Stimulated activated CD8-positive, alpha-beta memory T cell treated with anti-CD3 and anti-CD28 coated beads, Interleukin-12 subunit alpha, Interleukin-12 subunit beta, amount 100 ng/mL, for 24 hours (primary cell): Measurements from ENCODE around the gene DNAAF1.

ENCODE experiments used
- DNase-seq: peaks from one replicate; pipeline ENCODE4 v3.0.0-alpha.2; 2020; ENCODE audit errors: extremely low read depth

DNAAF1 gene

DNA sequence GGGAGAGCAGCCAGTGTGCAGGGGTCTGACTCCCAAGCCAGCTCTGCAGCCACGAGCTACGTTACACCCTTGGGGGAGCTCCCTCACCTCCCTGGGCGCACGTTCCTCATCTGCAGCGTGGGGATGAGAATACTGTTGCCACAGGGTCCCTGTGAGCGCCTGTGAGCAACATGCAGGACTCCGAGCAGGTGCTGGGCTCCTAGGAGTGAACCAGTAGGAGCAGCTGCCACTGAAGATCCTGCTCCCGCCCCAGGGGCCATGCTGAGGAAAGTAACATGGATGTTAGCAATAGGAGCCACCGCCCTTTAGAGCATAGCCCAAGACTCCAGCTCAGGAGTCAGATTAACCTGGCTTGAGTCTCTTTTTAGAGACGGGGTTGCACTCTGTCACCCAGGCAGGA is 15.9 kb downstream of the DNAAF1 start:
- no peak for DNase-seq

- DNase-seq, result no peak
Measured at GRCh38 chr16:84161801-84162200, 16.7 kb downstream of the DNAAF1 start.

DNA sequence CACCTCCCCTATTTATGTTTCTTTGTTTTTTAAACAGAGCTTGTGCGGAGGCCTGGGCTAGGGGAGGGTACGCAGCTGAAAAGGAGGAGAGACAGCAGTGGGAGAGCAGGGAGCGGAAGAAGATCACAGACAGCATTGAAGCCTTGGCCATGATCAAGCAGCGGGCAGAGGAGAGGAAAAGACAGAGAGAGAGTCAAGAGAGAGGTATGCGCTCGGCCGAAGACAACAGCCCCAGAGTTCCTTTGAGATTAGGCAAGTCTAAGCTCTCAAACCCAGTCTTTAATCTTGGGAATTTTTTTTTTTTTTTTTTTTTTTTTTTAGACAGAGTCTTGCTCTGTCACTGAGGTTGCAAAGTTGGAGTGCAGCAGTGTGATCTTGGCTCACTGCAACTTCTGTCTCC is 20.6 kb downstream of the DNAAF1 start:
- no peak for DNase-seq

DNA sequence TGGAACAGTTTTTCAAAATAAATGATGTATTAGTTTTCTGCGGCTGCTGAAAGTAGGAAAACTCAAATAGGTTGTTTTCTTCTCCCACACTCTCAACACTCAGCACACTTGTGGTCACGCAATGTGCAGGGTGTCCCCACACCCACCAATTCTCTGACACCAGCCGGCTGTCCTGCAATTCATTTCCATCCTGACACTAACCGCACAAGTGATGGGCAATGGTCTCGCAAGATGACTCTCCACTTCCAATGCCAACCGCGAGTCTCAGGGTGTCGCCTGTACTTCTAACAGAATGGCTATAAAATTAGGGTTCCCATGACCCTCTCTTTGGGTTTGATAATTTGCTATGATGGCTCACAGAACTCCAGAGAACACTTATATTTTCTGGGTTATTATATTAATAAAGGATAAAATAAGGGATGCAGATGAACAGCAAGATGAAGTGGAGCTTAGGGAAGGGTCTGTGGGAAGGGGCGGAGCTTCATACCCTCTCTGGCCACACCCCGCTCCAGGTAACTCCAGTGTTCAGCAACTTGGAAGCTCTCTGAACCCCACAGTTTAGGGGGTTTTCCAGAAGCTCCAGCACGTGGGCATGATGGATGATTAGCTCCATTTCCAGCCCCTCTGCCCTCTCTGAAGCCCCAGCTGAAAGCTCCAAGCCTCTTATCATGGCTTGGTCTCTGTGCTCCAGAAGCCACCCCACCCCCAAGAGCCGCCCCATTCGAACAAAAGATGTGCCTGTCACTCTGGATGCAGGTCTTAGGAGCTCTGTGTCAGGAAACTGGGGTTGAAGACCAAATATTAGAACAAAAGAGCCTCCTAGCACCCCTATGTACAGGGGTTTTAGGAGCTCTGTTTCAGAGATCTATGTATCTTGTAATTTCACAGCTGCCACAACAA is 21.9 kb downstream of the DNAAF1 start:
- no peak for DNase-seq

DNA sequence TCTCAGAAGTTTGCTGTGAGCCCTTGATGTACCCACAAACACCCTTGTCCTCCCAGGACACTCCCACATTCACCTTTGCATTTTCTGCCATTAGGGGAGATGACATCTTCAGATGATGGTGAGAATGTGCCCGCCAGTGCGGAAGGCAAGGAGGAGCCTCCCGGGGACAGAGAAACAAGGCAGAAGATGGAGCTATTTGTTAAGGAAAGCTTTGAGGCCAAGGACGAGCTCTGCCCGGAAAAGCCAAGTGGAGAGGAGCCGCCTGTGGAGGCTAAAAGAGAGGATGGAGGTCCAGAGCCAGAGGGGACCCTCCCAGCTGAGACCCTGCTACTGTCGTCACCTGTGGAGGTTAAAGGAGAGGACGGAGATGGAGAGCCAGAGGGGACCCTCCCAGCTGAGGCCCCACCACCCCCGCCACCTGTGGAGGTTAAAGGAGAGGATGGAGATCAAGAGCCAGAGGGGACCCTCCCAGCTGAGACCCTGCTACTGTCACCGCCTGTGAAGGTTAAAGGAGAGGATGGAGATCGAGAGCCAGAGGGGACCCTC is 24.7 kb downstream of the DNAAF1 start:
- no peak for DNase-seq

- DNase-seq, result no peak
Measured at GRCh38 chr16:84174396-84174795, 29.3 kb downstream of the DNAAF1 start.

- no peak for DNase-seq
Measured at GRCh38 chr16:84175350-84176081, 30.4 kb downstream of the DNAAF1 start.

GRCh38 chr16:84176192-84177053 is 31.3 kb downstream of the DNAAF1 start:
- no peak for DNase-seq

DNA sequence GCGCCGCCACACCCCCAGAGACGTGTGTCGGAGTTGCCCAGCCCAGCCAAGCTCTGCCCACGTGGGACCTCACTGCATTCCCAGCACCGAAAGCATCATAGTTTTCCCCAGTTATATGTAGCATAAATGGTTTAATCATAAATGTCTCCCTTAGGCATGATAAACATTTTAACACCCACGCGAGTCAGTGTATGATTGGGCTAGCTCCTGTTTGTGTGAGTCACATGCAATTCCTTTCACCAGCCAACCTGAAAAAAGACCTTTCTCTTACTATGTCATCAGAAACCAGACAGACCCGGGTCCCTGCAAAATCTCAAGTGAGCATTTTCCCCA is 32.6 kb downstream of the DNAAF1 start:
- DNase-seq, result no peak

DNA sequence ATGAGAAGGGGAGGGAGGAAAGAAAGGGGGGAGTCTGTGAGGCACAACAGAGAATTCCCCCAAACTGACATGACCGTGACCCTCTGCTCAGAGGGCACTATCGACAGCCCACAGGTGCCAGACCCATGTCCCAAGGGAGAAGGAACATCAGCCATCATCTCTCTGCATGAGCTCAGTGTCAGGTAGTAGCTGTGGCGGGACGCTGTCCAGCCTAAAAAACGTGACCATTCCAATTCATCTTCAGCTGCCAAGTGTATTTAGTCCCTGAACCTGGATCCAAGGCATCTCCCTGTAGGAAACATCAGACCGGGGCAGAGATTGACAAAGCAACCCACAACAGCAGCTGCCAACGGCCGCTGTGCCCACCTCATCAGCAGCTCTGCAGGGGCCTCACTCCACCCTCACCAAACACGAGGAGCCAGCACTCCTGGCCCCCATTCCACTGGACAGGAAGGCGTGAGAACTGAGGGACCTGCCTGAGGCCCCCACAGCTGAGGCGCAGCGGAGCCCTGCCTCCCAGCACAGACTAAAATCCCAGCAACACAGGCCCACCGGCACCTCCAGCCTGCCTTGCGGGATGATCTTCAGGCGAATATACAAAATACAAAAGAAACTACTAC is 33.1 kb downstream of the DNAAF1 start:
- no peak for DNase-seq

DNA sequence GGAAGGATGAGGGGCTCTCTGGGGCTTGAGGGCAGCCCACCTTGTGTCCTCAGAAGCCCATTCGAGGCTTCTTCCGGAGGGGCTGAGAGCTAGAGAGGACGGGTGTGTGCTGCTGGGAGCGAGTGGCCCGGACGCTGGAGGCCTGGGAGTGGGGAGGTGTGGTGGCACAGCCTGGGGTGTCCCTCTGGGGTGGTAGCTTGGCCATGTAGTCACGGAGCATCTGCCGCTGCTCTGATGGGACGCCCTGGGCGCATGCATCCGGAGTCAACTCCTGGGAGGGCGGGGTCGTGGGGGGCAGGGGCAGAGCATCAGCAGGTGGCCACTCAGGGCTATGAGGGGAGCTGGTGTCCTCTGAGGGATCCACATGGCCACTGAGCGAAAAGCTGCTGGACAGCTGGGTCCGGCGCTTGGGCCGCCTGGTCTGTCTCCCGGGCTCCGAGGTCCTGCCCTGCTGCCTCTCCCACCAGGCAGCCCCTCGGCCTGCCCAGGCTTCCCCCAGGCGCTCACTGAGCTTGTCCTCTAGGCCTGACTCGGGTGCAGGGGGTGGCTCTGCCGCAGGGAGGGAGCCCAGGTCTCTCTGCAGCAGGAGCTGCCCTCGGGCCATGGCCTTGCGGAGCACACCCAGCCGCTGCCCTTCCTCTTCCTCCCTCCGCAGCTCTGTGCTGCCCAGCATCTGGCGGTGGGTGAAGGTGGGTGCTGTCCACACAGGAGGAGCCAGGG is 33.9 kb downstream of the DNAAF1 start:
- no peak for DNase-seq

DNA sequence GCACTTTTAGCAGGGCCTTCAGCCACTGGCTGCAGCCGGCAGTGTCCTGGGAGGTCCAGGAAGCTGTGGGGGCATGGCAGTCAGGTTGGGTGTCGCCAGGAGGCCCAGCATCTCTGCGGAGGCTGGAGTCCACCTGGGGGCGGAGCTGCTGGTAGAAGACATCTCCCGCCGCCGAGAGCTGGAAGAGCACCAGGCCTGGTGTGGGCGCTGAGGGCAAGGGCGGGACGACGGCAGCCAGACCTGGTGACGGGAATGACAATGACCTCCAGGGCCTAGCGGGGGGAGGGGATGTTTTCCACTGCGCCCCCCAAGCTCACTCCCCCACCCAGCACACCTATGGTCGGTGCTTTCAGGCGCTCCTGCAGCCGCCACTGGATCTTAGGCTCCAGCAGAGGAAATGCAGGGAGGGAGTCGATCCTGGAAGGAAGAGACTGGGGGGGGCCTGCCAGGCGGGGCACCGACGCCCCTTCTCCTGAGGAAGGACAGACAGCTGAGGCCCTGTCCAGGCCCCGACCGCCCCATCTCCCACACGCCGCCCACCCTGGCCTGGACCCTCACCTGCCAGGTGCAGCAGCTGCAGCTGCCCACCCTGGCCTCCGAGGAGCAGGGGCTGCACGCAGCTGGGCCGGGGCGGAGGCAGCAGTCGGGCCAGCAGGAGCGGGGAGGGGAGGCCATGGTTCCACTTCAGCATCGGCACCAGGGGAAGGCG is 34.7 kb downstream of the DNAAF1 start:
- no peak for DNase-seq

DNA sequence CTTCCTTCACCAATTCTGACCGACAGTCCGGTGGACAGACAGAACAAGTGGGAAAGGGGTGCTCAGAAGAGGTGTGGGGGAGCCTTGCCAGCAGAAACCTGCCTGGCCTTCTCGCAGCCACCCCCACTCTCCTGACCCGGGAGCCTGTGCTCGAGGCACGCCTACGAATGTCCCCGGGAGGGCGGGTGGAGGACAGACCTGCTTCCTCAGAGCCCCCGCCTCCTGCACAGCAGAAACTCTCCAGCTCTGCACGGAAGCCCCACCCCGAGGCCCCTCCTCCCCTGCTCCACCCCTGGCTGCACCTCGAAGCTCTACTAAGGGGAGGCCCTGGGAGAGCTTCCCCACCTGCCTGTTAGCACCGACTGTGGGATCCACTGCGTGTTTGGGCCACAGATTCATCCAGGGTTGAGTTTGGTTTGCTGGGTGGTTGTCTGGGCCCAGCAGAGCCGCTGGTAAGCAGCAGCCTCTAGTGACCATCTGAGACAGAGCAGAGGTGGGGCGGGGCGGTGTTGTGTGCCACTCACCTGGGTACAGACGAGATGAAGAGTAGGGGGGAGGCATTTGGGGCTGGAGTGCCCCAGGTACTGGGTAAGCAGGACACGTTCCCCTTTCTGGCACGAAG is 35.5 kb downstream of the DNAAF1 start:
- DNase-seq, result no peak

- DNase-seq, result no peak
Measured at GRCh38 chr16:84181144-84181915, 36.2 kb downstream of the DNAAF1 start.

GRCh38 chr16:84182104-84182503 is 37.0 kb downstream of the DNAAF1 start:
- no peak for DNase-seq

DNA sequence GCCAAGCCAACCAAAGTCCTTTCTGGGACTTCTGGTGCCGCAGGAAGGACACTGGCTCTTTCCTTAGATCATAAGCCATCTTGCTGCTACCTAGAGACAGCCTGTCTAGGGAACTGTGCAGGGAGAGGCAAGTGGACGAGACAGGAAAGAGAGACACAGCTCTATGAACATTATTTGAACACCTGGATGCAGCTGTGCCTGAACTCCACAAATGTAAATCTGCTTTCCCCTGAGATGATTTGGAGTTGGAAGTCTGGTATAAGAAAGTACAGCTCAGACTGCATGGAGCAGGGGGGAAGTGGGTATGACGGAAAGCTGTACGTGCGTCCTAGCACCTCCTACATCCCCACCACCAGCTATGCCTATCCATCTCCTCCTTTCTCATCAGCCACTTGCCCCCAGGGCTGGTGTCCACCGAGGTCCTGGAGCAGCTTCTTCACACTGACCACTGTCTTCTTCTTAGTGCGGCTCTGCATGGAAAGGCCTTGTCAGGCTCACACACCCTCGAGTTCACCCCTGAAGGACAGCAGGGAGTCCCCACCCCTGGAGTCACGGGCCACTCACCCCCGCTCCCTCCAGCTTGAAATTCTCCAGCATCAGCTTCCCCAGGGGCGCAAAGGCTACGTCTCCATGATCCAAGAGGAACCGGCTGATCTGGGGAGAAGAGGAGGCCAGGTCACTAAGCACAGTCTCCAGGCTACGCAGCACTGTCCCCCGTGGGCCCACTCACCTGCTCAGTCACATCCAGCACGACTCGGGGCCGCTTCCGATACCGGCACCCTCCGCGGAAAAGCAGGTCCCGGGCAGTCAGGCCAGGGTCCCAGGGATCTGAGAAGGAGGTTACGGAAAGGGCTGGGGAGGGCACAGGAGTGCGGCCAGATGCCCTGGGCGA is 37.8 kb downstream of the DNAAF1 start:
- DNase-seq, result no peak

GRCh38 chr16:84183572-84183875 is 38.4 kb downstream of the DNAAF1 start:
- DNase-seq, result no peak

DNA sequence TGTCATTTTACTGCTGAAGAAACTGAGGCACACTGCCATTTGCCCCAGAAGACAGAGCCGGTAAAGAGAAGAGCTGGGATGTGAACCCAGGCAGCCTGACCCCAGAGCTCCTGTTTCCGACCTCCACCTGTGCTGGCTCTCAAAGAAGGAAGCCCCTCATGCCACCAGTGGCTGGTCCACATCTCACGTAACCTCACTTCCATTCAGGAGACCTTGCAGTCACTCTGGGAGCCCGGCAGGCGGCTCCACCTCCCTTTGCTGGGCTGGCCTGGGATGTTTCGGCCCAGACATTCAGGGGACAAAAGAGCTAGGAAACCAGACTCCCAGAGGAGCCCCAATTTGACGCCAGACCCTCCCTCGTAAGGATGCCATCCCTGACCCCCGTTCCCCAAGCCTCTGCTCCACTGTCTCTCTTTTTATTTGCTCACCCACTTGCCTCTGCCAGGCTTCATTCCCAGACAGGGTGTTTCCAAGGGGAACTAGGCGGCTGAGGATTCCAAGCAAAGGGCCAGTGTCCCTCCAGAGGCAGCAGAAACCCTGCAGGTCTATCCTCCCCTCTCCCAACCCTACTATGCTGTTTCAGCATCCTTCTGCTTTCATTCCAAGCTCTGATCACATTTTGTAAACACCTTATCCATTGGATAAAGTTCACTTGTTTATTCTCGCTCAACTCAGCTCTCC is 38.9 kb downstream of the DNAAF1 start:
- DNase-seq, result no peak
